Stimulated activated CD4-positive, alpha-beta T cell treated with anti-CD3 and anti-CD28 coated beads, Interleukin-4, amount 100 ng/mL, for 1 hour (primary cell): ENCODE data around the gene MXD1.
"Not testable (repeated sequence)": the region's sequence is repeated elsewhere in the genome, so short reads cannot be mapped to it uniquely, and the experiment has no call there.

Experiments
- DNase-seq: peaks from one replicate; pipeline ENCODE4 v3.0.0-alpha.2; 2020

MXD1 gene

DNA sequence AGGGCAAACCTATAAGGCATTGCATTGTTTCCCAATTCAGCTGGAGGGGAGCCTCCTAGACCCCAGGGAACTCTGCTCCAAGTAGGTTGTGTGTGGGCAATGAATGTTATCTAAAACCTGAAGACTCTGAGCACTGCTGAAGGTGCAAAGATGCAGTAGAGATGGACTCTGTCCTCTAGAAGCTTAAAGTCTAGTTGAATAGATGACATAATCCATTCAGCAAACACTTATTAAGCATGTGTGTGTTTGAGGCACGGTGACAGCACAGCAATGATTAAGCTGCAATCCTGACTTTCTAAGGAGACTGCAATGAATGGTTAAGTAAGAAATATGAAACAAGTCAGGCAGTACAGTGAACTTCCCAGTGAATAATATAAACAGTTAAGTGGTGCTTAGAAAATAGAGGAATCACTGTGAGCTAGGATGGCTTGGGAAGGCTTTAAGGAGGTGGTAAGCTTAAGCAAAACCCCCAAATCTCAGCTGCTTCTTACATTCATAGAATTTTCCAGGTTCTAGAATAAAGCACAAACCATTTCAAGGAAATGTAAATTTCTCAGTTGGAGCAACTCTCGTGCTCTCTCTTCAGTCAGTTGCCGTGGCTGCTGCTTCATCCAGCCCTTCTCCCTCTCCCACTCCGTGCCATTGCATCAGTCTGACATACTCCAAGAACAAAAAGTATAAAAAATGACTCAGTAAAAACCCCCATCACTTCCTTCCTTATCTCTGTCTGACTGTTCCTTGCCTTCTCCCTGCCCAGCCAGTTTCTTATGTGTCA lies 19.1 kb downstream of the MXD1 start:
- no peak for DNase-seq

DNA sequence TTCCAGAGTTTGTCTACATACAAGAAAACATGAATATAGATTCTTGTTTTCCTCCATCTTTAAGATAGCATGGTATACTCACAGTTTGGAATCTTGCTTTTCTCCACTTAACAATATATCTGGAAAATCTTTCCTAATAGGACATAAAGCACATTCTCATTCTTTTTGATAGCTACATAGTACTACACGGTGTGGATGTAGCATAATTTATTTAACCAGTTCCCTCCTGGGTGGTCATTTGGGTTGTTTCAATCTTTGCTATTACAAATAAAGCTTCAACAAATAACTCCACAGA lies 19.7 kb downstream of the MXD1 start:
- no peak for DNase-seq

DNA sequence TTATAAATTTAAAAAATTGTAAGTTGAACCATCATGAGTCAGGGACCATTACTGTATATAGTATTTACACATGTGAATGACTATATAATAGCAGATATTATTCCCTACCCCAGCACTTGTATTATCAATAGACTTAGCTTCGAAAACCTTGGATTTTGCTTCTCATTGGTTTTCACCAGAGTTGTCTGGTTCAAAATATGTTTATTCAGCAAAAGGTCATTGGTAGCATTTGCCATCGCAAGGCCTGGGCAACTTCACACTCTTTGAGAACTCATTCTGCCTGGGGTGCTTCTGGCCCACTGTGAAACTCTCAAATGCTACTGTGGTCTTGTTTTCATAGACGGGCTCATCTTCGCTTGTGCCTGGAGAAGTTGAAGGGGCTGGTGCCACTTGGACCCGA lies 20.1 kb downstream of the MXD1 start:
- DNase-seq: no peak

DNA sequence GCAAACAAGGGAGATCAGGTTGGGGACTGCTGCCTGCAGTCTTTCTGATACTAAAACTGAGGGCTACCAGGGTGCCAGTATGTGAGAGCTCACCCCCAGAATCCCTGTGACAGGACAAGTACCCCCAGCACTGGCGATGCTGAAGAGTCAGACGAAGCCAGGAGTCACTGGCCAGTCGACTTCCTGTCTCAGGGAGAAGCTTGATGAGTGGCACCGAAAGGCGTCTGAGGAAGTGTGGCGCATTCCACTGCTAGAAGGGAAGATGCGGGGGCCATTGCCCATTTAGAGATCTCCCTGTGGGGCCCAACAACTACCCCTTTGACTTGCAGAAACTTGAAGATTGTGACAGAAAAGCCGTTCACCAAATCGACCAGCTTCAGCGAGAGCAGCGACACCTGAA lies 22.0 kb downstream of the MXD1 start:
- no peak for DNase-seq

DNA sequence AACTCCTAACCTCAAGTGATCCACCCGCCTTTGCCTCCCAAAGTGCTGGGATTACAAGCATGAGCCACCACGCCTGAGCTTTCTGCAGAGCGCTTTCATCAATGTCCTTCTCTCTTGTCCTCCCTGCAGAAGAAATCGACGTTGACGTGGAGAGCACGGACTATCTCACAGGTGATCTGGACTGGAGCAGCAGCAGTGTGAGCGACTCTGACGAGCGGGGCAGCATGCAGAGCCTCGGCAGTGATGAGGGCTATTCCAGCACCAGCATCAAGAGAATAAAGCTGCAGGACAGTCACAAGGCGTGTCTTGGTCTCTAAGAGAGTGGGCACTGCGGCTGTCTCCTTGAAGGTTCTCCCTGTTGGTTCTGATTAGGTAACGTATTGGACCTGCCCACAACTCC lies 23.1 kb downstream of the MXD1 start:
- no peak for DNase-seq

DNA sequence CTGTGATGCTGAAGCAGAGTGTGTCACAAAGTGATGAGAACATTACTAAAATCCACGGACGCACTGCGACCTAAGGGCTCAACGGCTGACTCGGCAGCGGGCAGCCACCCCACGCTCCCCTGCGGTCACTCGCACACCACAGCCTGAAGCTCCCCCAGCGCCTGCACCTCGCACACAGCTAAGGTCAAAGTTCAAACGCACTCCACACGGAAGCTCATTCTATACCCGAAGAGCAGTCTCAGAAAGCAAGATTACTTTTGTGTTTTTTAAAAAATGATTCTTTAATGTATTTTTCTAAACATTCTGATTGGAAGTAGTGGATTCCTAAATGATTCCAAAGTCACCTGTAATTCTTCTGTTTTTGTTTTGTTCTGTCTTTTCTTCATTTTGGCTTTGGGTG lies 24.8 kb downstream of the MXD1 start:
- no peak for DNase-seq

DNA sequence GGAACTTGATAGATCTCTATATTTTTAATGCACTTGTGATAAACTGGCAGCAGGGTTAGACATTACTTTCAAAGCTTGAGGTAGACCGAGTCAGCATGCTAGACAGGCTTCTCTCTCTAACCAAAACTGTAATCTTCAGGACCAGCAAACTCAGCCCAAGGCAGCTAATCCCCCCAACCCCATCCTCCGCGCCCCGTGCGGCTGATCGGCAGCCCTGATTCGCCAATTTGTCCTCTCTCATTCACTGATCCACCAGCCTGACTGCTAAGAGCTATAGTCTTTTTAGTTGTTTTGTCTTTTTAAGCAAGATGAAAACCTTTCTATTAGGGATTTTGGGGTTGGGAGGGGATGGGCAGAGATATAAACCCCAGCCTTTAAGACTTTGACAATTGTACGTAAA lies 25.8 kb downstream of the MXD1 start:
- DNase-seq: no peak

DNA sequence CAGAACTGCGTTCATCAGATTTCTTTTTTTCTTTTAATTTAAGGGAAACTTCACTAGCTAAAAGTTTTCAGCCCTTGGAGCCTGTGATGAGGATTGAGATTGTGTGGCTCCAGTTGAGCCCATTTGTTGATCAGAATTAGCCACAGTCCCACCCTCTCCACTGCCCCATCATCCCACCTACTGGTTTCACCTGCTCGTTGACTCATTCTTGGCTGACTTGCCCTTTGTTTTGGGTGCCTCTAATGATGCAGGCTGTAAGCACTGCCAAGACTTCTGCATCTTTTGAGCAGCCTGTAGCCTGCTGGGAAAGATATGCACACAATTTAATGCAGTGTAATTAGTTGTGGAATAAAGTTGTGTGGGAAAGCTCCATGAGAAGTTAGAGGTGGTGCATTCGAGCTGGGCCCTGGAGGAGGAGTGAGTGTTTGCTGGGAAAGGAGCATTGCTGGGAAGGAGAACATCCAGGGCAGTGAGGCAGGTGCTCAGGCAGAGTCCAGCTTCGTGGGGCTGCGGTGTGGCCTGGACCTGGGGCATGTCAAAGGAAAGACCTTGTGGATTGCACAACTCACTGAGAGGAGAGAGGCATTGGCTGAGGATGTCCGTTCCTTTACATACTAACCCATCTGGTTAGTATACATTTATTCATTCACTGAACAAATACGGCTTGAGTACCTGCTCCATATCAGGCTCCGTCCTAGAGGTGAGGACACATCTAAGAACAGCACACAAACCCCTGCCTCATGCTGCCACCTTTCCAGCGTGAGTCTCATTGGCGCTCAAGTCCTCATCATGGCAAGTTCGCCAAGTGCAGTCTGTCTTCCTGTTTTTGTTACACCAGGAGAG lies 28.3 kb downstream of the MXD1 start:
- DNase-seq: no peak

DNA sequence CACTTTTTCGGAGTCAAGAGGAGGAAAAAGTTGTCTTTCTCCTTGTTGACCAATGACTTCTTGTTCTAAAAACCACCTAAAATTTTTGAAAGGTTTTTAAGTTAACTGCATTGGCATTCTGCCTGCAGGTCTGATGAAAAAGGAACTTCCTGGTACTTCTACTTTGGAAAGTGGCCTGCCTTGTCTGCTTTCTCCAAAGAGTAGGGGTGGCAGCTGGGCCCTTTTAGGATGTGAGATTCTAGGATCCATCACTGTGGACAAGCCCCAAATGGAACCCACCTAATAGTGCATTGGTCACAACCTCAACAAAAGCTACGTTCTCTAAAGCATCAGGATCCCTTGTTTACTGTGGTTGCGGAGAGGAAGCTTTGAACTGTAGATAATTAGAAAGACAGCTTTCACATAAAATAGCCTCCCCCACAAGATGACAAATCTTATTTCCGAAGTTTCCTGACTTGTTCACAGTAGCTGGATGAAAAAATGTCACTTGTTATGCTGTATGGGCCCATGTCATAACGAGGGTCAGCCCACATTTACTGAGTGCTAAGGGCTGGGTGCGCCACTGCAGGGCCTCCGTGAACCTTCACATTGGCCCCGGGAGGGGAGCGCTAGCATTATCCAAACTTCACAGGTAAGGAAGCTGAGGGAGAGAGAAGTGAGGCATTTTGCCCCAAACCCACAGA lies 29.1 kb downstream of the MXD1 start:
- no peak for DNase-seq

DNA sequence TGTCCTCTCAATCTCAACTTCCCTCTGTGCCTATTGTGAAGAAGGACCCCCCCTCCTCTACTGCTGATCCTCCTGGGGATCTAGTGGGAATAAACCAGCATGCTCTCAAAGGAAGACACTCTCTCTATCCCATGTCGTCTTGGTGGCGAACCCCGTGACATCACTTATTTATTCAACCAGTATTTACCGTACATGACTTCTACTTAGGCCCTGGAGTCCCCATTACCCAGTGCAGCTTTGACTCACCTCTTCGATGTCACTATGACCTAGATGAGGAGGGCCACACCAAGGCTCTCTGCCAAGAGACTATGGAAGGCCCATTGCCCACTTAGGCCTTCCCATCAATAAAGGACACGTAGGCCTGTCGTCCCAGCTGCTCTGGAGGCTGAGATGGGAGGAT lies 29.8 kb downstream of the MXD1 start:
- no peak for DNase-seq

DNA sequence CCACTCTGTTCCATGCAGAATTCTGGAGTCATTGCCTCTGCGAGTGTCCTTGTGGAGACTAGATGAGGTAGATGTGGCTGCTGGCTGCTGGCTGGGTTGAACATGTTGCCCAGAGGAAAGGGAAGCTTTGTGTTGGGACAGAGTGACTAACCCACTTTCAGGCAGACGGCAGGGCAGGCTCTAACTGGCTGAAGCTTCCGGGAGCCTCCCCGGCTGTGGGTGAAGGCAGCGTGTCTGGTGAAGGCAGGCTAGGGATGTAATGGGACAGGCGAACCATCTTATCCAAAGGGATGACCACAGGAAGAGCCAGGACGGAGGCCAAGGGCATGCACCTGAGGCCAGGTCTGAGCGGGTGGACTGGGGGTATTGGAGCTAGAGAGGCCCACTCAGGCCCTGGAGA lies 30.5 kb downstream of the MXD1 start:
- DNase-seq: no peak

DNA sequence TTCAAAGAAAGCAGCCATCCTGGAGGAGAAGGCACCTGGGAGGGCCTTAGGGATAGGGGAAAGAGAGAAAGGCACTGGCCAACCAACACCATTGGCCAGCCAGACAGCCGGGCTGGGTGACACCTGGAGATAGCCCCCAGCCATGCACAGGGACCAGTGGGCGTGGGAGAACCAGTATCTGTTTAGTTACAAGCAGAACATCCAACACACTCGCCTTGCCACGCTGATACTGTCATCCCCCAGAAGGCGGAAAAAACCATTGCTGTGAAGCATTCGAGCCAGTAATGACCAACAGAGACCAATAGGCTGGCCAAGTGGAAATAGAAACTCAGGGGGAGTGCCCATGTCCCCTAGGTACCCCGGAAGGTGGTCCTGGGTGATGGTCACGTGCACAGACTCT lies 31.0 kb downstream of the MXD1 start:
- DNase-seq: no peak

DNA sequence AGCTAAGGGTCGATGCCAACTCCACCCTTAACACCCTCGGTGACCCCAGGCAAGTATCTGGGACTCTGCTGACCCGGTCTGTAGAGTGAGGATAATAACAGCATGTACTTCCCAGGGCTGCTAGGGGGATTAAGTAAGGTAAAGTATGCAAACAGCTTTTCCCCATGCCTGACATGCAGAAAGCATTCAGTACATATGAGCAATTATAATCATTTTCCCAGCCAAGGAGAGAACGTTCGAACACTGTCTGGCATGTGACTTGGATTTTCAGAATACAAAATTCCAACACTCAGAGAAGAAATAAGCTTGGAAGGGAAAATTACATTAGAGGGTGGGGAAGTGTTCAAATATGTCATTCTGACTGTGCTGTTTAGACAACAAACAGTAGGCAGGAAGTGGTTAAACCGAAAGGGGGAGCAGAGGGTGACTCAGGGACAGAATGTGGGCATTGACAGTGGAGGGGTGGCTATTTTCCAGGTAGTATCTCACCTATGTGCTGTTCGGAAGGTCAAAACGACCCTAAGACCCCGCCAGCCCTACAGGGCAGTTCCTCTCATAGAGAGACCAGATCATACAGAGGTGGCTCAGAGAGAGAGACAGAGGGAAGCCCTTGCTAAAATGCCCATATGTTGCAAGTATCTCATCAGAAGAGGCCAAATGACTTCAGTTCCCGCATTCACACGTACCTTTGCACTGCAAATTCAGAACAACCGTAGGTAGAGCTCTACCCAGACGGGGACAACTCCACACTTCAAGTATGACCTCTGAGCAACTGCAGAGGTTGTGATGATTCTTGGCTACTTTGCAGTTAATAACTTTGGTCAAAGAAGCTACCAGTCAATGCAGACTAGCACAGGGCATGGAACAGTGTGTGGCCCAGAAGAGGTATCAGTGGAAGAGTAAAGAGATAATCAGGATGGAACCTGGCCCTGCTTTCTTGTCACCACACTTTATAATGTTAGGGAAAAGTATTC lies 31.7 kb downstream of the MXD1 start:
- peak; percentile 9 for DNase-seq

DNA sequence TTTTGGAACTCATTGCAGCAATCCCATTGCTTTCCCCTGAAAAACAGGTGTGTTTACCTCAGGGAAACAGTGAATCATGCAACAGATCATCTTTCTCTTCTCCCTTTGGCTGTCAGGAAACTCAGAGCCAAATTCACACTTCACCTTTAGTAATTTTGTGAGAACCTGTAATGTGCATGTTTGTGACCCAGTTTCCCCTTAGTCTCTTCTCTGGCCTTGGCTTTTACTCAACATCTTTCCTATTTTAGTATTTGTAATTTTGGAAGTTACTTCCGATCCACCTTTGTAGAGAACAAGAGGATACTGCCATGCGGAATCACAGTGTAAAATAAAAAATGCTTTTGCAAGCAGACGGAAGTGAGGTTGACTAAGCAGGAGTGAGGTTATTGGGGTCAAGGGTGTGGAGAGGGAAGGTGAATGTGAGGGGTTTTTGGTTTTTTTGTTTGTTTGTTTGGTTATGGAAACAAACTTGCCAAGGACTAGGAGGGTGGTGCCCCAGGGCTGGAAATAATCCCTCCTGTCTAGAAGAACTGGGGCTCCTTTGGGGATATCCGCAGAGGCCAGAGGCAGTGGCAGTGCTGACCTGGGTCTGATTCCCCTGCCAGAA lies 32.5 kb downstream of the MXD1 start:
- no peak for DNase-seq

DNA sequence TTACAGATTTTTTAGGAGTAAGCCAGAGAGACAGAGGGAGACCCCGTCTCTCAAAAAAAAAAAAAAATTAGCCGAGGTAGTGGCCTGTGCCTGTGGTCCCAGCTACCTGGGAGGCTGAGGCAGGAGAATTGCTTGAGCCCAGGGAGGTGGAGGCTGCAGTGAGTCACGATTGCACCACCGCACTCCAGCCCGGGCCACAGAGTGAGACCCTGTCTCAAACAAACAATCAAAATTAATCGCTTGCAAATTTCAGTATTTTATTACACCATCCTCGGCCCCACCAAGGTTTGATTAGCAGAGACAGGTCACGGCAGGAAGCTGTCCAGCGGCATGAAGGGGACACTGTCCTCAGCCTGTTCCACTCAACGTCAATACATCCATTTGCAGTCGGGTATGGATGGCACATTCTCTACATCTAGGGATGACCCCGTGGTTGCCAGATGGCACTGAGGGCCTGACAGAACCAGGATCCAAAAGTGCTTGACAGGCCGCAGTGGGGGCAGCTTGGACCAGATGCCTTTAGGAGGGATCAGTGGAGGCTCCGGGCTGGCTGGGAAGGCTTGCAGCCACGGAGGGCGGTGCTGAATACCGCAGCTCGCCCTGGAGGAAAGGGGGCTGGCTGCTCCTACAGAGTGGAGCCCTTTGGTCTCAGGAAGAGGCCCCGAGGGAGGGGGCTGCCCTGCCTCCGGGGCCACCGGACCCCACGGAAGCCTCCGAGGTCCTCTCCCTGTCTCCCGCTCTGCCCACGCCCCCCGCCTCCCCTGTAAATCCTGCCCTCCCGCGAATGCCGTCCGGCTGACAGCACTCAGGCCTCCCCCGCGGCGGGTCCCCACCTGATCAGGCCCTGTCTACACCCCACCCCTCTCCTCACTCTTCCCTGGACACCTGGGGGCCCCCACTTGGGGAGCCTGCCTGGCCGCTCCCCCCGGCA lies 33.4 kb downstream of the MXD1 start:
- no peak for DNase-seq

DNA sequence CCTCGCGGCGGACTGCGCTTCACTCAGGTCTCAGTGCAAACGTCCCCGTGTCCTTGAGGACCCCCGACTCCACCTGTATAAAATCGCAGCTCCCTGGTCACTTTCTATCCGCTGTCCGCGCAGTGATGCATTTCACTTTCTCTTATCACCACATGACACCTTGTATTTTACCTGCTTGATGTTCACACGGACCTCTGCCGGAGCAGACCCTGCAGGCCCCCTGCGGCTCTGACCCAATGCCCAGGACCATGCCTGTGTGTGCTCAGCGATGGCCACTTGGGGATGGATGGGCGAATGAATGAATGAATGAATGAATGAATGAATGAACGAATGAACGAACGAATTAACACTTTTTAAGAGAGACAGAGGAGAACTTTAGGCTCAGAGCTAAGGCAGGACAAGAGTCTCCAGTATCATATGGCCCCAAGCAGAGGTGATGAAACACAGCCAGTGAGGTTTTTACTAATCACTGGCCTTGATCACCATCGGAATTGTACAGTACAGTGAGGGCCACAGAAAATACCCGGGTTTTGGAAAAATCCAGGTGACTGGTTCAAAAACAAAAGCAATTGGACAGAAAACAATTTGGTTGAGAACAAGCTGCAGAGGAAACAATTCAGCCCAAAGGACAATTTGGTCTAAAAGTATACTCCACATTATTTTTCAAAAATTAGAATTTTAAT lies 34.2 kb downstream of the MXD1 start:
- no peak for DNase-seq

DNA sequence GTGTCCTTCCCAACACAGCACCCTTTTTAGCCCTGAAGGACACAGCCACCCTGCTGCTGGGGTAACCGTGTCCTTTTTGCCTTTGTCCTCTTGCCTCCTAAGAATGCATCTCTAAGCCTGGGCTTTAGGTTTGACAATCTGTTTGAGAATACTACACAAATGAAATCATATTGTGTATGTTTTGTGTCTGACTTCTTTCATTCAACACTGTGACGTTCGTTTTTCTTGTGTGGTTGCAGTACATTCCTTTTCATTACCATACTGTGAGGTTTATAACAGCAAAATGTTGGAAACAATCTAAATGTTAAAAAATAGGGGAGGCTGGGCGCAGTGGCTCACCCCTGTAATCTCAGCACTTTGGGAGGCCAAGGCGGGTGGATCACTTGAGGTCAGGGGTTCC lies 35.3 kb downstream of the MXD1 start:
- no peak for DNase-seq

DNA sequence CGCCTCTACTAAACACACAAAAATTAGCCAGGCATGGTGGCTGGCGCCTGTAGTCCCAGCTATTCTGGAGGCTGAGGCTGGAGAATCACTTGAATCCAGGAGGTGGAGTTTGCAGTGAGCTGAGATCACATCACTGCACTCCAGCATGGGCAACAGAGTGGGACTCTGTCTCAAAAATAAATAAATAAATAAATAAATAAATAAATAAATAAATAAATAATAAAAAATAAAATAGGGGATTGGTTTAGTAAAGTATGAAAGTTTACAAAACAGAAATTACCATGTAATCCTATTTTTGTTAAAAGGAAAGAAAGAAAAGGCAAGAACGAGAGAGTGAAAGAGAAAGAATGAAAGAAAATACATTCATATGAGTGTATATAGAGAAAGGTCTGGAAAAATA lies 35.8 kb downstream of the MXD1 start:
- not testable (repeated sequence) for DNase-seq

DNA sequence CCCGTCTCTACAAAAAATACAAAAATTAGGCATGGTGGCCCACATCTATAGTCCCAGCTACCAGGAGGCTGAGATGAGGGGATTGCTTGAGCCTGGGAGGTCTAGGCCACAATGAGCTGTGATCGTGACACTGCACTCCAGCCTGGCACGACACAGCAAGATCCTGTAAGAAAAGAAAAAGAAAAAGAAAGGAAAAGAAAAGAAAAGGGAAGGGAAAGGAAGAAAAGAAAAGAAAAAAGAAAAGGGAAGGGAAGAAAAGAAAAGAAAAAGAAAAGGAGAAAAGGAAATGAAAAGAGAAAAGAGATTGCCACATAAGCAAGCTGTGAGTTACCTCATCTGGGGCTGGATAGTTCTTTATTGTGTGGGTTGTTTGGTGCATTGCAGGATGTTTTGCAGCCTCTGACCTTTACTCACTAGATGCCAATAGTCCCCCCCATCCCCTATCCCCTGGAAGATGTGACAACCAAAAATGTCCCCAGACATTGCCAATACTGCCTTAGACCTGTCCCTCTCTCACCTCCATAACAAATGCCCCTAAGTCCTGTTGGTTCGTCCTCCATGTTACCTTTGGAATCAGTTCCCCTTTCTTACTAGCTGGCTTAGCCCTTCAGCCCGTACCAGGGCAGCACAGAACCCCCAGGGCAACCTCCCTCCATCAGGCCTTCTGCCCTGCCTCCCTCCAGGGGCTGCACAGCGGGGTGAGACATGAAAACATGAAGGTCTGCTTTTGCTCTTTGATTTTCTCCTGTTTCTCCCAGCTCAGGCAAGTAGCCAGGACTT lies 37.6 kb downstream of the MXD1 start:
- no peak for DNase-seq

DNA sequence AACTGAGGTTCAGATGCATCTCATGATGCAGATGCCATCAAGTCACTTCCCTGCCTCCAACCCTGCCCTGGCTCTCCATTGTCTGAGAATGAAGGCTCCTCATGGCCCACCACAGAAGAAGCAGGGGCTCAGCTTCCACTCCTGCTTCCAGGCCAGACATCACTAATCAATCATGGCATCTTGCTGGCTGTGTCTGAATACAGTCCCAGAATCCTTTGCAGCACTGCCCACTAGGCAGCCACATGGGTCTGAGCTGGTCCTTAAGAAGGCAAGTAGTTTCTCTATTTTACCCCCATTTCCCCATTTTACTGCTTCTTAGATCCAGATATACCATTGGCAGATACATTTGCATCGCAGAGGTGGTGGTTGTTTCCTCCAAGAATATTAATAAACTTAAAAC lies 39.2 kb downstream of the MXD1 start:
- no peak for DNase-seq
